ENCODE results near the gene LATS2.

The LATS2 gene

GRCh38 chr13:21047591-21048282 lies 13.6 kb downstream of the LATS2 start:
- DNase-seq, result no peak

- DNase-seq, result no peak
These were observed 14.3 kb downstream of the LATS2 start for GRCh38 chr13:21047087-21047486.

GRCh38 chr13:21046203-21046602 lies 15.2 kb downstream of the LATS2 start:
- no peak for DNase-seq

- no peak for DNase-seq
These were observed 16.3 kb downstream of the LATS2 start for GRCh38 chr13:21045100-21045499.

GRCh38 chr13:21043898-21044297 lies 17.5 kb downstream of the LATS2 start:
- no peak for DNase-seq

- no peak for DNase-seq
These were observed 21.1 kb downstream of the LATS2 start for GRCh38 chr13:21040120-21040826.

GRCh38 chr13:21039097-21039800 lies 22.1 kb downstream of the LATS2 start:
- DNase-seq, result no peak

- no peak for DNase-seq
These were observed 23.7 kb downstream of the LATS2 start for GRCh38 chr13:21037656-21038055.

GRCh38 chr13:21035498-21035897 lies 25.9 kb downstream of the LATS2 start:
- no peak for DNase-seq

GRCh38 chr13:21034603-21035191 lies 26.7 kb downstream of the LATS2 start:
- no peak for DNase-seq

GRCh38 chr13:21033856-21034602 lies 27.4 kb downstream of the LATS2 start:
- no peak for DNase-seq

- no peak for DNase-seq
These were observed 28.1 kb downstream of the LATS2 start for GRCh38 chr13:21033212-21033840.

- DNase-seq, result no peak
These were observed 28.7 kb downstream of the LATS2 start for GRCh38 chr13:21032656-21033055.

- no peak for DNase-seq
These were observed 29.7 kb downstream of the LATS2 start for GRCh38 chr13:21031594-21032275.

- DNase-seq, result no peak
These were observed 35.8 kb downstream of the LATS2 start for GRCh38 chr13:21025539-21025938.

GRCh38 chr13:21022056-21022979 lies 39.1 kb downstream of the LATS2 start:
- DNase-seq, result no peak

GRCh38 chr13:21020581-21020980 lies 40.8 kb downstream of the LATS2 start:
- DNase-seq, result no peak

GRCh38 chr13:21020176-21020575 lies 41.2 kb downstream of the LATS2 start:
- no peak for DNase-seq

- no peak for DNase-seq
These were observed 43.2 kb downstream of the LATS2 start for GRCh38 chr13:21018220-21018619.

GRCh38 chr13:21016487-21016886 lies 44.9 kb downstream of the LATS2 start:
- no peak for DNase-seq
